Activated CD4-positive, alpha-beta T cell treated with anti-CD3 and anti-CD28 coated beads, Interleukin-2, Interleukin-4, amounts not matched to agents 100 ng/mL and 50 ng/mL, durations not matched to agents 16 hours and 8 hours (primary cell): ENCODE results near the gene LHX4.
A peak's percentile ranks its signal among the peaks of the same experiment; 100 is the strongest.

Experiments
- DNase-seq: peaks from one replicate; pipeline ENCODE4 v3.0.0-alpha.2; 2020; ENCODE audit warnings: low spot score

LHX4 gene

DNA sequence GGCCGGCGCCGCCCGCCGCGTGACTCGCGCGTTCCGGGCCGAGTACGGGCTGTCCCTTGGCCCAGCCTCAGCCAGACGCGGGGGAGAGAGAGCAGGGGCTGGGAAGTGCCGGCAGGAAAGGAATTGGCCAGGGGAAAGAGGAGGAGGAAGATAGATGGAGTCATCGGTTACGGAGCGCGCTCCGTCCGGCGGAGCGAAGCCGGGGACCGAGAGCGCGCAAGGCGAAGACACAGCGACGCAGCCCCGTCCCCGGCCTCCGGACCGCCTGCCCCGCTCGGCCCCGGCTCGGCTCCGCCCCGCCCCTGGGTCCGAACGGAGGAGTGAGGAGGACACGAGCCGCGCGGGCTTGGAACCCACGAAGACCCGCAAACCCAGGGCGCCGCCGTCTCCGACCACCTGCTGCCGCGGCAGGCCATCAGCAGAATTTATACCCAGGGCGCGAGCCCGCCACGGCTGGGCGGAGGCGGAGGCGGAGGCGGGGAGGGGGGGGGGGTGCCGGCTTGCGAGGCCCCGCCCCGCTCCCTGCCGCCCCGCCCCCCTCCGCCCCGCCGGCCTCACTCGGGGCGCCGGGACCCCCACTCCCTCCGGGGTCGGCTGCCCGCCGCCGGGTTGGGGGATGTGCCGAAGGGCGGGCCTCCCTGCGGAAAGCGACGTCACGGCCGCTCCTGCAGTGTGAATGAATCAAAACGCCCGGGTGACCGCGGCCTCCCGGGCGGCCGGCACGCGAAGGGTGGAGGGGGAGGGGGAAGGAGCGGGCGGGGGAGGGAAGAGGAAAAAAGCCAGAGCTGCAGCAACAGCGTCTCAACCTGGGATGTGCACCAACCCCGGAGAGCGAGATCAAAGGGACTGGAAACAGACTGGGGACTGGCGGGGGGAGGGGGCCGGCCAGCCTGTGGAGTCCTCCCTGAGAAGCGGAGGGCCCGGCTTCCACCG, at the start of gene LHX4:
Gene LHX4 (plus strand): TSS at position 782 of the 933 bp plus-strand sequence. CDS start 266 bp downstream, outside the sequence.
- no peak for DNase-seq

DNA sequence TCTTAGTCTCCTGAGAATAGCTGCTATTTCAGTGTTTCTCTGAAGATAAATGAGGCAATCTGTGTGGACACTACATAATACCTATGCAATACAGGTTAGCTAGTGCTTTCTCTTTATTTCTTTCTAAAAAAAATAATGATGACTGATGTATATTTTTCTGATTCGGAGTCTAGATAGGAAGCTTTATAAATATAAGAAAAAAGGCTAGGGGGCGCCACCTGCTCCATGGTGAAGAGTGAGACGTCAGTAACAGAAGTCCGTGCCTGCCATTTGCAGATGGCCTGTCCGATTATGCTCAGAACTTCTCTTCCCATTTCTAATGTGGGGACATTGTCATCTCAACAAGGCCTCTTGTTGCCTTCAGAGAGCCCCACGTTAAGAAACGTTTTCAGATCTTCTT, 49.0 kb upstream of the LHX4 start:
- DNase-seq, result no peak

DNA sequence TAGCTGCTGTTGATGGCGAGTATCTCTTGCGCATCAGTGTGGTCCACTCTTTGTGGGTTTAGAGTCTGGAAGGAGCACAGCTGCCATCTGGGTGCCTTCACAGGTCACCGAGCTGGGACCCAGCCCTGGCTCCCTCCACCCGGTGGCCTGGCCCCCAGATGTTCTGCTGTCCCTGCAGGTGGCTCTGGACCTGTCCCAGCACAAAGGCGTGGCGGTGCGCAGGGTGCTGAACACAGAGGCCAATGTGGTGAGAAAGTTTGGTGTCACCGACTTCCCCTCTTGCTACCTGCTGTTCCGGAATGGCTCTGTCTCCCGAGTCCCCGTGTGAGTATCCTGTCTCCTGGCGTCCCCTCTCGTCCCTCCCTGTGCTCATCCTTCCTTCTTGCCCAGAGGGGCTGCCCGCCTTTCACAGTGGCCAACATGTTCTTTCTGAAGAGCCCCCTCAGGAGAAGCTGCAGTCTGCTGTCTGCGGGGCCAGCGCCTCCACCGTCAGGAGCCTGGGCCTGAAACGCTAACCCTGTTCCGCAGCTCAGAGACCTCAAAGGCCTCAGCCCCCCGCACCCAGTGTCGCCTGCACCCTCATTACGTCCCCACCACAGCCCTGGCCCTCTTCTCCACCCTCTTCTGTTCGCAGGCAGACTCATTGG, 47.9 kb upstream of the LHX4 start:
- DNase-seq, result no peak

DNA sequence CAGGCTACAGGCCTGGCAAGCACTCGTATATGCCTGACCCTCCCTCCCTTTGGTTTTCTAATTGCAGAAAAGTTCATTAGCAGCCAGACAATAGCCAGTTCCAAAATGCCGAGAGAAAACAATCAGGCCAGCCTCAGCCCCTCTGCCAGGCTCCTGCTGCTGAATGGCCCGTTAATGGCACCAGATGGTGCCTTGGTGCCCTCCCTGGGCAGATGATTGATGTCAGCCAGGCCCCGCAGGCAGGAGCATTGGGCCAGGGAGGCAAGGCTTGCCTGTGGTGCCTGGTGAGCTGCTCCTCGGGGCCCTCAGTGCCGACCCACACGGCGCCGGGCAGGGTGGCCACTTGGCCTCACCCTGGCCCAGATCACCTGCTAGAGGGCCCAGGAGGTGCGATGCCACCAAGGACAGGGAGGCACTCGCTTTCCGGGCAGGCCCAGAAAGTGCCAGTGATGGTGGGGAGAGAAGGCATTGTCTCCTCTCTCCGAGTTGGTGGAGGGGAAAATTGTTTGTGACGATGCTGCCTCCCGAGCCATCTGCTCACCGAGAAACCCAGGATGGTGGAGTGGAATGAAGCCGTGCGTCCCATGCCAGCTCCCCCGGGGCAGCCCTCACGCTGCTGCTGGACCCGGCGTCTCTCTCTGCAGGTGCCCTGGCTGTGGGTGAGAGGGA, 47.3 kb upstream of the LHX4 start:
- DNase-seq, result no peak

DNA sequence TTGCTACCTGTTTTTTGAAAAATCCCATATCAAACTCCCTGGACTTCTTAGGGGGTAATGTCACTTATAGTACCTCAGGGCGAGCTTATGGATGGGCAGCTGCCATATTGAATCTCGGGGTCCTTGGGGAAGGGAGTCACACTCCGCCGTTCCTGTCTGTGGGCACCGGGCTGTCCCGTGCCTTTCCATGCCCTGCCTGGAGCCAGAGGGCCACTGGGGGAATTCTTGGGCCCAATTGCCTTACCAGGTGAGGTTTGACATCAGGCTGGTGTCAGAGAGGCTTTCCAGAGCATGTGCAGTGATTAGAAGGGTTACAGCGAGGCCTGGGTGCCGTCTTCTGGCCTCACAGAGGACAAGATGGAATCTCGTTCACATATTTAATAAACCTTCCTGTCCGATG, 46.6 kb upstream of the LHX4 start:
- no peak for DNase-seq

DNA sequence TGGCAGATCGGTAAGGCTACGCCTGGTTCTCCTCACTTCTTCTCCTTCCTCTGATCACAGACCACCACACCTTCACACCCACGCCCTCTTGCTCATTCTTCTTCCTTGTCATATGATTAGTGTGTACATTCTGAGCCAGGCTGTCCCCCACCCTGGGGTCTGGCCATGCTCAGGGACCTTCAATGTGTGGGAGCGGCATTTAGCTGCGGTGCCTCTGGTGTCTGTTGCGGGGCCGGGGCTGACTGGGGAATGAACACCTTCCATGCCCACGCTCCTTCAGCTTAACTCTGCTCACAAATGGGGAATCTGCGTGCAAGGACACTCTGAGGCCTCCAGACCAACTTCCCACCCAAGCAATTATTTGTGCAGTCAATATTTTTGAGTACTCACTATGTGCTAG, 46.0 kb upstream of the LHX4 start:
- no peak for DNase-seq

DNA sequence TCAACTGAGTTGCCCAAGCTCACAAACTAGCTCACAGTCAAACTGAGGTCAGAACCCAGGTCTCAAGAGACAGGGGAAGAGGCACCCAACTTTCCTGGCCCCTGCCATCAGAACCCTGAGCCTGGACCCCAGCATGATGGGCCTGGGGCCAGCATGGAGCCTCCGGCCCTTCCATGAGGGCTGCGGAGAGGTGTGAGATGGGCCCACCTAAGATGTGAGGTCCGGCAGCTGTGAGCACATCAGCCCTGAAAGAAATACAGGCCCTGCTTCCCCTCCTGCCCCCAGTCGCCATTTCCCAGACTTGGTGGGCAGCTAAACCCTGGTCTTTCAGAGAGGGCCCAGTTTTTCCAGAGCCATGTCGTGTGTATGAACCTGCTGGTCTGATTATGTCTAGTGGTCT, 44.8 kb upstream of the LHX4 start:
- DNase-seq, result no peak

DNA sequence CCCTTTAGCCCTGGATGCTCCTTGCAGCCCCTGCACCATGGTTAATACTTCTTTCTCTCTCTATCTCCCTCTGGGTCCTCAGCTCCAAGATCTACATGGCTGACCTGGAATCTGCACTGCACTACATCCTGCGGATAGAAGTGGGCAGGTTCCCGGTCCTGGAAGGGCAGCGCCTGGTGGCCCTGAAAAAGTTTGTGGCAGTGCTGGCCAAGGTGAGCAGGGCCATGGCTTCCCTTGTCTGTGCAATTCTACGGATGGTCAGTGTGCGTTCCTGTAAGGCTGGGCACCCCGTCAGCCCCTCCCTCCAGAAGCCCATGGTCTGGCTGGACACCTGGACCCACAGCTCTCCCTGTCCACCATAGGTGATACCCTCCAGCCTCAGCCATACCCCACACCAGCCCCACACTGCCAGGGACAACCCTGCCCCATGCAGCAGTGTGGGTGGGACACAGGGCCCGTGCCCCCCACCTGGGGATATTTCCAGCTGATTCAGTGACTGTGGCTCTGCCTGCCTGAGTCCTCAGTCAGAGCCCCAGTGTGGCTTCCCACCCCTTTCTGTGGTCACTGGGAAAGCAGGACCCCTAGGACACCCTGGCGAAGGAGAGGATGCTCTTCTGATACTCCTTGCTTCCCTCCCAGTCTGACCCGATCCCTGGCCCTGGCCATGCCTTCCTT, 44.0 kb upstream of the LHX4 start:
- DNase-seq, result no peak

DNA sequence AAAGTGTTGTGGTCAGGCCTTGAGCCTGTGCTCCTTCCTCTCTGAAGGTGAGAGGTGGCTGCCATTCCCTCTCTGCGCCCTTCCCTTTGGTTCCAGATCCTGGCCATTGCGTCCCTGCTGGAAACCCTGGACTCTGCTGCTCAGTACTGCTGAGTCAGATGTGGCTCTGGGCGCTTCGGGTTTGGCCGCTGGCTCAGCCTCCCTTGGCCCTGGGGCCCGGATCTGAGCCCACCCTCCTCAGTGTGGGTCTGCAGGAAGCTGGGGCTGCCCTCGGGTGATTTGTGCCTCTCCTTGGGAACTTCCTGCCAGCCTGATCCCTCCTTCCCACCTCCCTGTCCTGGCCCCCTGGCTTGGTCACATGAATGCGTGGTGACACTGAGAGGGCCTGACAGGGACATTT, 43.2 kb upstream of the LHX4 start:
- DNase-seq, result no peak

DNA sequence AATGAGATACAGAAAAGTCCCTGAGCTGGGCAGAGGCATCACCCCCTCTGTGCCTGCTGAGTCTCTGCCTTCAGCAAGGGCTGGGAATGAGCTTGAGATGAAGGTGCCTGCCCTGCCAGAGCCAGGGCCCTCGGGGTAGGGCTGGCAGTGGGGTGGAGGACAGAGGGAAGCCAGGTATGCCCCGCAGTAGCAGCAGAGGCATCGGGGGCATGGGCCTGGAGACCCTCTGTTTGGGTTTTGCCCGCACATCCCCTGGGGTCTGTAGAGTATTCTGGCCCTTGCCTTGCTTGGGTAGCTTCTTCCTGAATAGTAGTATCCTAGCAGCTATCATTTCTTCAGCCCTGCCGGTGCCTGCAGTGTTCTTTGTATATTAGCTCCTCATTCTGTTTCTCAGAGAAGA, 42.4 kb upstream of the LHX4 start:
- DNase-seq, result no peak

DNA sequence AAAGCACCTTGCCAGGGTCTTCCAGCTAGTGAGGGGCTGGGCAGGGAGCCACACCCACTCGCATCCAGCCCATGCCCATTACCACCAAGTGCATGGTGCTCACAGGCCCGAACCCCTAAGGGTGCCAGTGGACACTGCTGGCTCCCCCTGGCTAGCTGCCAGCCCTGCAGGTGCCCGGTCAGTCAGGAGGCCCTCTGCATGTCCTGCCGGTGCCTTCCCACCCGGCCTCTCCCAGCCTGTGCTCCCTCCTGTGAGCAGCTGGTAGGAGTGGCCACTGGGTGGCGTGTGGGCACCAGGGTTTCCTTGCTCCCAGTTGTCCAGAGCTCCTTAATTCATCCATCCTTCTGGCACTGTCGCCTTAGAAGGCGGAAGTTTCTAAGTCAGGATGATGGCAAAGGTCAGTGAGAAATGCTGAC, 42.0 kb upstream of the LHX4 start:
- peak; percentile 11 for DNase-seq

DNA sequence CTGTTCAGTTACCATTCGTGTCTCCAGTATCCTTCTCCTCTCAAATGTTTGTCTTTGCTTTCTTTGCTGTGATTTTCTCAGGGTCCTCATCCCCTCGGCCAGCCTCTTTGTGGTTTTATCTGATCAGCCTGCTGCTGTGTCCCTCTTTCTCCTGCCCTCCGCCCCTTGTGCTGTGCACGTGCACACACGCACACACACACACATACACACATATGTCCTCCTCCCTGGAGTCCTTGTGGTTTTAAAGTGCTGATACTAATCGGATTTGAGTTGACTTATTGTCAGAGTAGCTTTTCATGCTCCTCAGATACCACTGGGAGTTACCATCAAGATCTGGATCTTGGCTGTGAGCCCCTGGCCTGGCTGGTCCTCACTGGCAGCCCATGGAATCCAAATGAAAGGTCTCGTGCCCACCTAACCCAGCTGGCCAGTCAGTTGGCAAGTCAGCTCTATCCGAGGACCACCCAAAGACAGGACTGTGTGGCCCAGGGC, 41.3 kb upstream of the LHX4 start:
- DNase-seq, result no peak

DNA sequence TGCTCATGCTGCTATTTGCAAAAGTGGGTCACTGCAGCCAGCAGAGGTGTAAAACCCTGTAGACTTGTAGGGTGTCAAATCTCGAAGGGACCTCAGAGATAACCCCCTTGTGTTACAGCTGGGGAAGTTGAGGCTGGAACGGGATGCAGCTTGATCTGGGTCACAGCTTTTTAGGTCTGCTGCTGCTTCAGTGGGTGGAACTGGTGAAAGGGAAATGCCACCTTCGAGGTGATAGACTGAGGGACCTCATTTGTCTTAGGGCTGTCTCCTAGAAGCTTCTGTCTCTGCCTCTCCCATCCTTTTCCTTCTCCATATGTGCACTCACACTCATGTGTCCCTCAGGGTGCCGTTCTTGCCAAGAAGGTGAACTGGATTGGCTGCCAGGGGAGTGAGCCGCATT, 40.0 kb upstream of the LHX4 start:
- DNase-seq, result no peak

DNA sequence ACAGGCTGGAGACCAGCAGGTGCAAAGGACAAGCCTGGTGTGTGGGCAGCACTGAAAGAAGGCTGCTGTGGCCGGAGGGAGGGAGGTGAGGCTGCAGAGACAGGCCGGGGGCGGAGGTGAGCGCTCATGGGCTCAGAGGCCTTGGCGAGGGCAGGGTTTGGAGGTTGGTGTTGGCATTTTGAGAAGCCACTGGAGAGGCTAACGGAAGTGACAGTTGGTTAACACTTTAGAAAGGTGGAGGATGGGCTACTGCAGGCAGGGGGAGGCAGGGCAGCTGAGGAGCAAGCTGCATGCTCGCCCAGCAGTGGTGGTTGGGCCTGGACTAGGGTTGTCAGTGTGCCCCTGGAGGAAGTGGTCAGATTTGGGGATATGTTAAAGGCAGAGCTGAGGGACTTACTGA, 37.9 kb upstream of the LHX4 start:
- DNase-seq, result no peak

DNA sequence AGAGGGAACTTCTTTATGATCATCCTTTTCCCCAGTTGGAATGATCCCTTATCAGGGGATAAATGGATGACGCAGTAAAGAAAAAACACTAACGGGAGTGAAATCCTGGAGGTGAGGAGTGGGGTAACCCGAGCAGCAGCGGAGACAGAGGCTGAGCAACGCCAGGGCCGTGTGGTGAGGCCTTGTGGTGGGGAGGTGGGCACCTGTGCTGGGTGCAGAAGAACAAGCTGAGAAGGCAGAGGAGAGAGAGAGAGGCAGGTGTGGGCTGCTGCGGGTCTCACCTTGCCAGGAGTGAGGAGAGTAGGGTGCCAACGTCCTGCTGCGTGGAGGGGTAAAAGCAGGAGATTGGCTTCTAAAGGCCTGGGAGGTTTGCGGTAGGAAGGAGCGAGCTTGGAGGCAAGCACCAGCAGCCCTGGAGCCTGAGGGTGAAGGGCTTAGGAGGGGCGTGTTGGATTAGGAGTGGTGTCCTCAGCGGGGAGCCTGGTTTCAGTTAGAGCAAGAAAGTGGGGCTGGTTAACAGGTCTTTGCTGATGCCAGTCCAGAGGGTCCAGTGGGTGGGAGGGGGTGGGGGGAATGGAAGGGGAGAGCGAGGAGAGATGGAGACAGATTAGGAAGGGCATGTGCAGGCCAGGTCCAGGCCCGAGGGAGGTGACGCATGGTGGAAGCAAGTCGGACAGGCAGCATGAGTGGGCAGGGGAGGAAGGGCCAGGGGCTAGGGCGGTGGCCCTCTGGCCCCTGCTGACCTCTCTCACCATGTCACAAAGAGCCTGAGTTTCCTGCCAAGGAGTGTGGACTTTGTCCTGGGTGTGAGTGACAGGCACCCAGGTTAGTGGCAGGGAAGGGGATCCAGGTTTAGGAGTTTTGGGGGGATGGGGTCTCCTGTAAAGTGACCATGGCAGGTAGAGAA, 36.7 kb upstream of the LHX4 start:
- no peak for DNase-seq

DNA sequence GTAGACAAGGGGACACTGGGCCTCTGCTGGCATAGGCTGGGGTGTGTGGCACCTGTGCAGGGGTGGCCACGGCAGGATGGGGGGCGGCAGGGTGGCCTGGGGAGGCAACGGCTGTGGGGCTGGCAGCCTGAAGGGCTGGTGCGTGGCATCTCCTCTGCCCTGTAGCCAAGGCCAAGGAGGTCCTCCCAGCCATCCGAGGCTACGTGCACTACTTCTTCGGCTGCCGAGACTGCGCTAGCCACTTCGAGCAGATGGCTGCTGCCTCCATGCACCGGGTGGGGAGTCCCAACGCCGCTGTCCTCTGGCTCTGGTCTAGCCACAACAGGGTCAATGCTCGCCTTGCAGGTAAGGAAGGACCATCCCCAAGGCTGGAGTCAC, 36.0 kb upstream of the LHX4 start:
- DNase-seq, result no peak

DNA sequence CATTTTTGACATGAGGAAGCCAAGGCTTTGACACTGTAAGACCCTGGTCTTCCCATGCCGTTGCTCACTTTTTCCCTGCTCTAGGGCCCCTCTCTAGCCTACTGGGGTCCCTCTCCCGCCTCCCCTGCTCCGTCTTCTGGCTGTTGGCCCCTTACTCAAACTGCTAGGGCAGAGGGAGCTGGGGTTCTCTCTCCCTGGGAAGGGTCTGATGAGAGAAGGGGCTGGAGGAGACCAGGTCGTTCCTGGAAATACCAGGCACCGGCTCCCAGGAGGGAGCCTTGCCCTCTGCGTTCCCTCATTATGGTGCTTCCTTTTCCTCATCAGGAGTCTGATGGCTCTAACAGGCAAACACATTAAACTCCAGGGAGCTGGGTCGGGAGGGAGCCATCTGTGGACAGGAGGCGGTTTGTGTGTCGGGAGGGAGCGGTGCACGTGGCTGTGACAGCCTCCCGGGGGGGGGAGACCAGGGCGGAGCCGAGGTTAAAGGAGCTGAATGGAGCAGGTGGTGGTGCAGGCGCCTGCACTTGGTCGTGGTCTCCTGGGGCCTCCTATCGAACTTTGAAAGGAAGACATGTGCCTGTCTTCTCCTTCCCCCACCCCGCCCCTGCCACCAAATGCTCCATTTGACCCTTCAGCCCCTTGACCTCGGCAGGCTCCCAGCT, 35.4 kb upstream of the LHX4 start:
- no peak for DNase-seq

DNA sequence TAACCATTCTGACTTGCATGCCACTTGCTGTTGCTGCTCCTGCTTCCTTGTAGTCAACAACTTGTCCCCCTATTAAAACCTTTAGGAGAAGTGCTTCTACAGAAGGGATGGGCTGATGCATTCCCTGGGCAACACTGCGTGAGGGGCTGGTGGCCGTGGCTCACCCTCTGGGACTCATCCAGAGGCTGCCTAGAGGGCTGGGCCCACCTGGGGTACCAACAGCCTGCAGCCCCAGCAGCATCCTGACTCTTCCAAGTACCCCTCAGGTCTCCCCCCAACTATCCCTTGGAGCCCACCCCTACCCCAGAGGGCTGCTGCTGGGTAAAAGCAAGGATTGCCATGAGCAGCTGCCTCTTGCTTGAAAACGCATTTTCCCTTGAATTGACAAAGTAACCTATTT, 34.7 kb upstream of the LHX4 start:
- DNase-seq, result no peak

DNA sequence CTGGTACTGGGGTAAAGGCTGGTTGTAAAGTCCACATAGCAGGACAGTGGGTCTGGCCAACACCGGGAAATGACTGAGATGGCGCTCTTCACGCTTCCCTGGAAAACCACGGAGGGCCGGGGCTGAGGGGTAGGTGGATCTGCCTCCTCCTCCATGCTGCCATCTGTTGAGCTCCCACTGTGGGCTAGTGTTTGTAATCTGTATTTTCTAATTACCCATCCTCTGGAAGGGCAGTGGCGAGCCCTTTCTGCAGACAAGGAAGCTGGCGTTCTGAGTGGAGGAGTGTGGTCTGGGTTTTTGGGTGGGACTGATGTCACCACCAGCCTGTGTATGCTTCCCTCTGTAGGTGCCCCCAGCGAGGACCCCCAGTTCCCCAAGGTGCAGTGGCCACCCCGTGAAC, 34.1 kb upstream of the LHX4 start:
- no peak for DNase-seq

DNA sequence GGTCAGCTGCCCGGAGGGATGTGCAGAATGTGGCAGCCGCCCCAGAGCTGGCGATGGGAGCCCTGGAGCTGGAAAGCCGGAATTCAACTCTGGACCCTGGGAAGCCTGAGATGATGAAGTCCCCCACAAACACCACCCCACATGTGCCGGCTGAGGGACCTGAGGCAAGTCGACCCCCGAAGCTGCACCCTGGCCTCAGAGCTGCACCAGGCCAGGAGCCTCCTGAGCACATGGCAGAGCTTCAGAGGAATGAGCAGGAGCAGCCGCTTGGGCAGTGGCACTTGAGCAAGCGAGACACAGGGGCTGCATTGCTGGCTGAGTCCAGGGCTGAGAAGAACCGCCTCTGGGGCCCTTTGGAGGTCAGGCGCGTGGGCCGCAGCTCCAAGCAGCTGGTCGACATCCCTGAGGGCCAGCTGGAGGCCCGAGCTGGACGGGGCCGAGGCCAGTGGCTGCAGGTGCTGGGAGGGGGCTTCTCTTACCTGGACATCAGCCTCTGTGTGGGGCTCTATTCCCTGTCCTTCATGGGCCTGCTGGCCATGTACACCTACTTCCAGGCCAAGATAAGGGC, 33.5 kb upstream of the LHX4 start:
- DNase-seq, result no peak
